ENCODE results near the gene ALDH7A1.

DNA sequence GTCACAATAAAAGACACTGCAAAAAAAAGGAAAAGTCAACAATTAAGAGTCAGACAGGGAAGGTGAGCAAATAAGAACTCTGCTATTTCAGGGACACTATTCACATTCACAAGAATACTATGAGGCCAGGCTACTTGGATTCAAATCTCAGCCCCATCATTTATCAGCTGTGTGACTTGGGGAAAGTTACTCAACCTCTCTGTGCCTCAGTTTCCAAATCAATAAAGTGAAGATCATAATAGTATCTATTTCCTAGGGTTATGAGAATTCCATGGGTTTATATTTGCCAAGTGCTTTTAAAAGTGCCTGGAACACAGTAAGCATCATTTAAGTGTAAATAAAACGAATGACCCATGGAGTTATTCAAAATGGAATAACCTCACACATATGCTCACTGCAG is 56.4 kb downstream of the ALDH7A1 start:
- TF ChIP-seq POLR2A (IDR thresholded peaks at IDR 0.05): no peak
- TF ChIP-seq, protein P1, sequence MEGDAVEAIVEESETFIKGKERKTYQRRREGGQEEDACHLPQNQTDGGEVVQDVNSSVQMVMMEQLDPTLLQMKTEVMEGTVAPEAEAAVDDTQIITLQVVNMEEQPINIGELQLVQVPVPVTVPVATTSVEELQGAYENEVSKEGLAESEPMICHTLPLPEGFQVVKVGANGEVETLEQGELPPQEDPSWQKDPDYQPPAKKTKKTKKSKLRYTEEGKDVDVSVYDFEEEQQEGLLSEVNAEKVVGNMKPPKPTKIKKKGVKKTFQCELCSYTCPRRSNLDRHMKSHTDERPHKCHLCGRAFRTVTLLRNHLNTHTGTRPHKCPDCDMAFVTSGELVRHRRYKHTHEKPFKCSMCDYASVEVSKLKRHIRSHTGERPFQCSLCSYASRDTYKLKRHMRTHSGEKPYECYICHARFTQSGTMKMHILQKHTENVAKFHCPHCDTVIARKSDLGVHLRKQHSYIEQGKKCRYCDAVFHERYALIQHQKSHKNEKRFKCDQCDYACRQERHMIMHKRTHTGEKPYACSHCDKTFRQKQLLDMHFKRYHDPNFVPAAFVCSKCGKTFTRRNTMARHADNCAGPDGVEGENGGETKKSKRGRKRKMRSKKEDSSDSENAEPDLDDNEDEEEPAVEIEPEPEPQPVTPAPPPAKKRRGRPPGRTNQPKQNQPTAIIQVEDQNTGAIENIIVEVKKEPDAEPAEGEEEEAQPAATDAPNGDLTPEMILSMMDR (IDR thresholded peaks at IDR 0.05): no peak
